Activated CD8-positive, alpha-beta T cell treated with anti-CD3 and anti-CD28 coated beads, Interleukin-2, amount 10 ng/mL, durations not matched to agents 7 days and 5 days (primary cell): ENCODE results near the gene NRDC. TPM values are rescaled to one million over a fixed set of nuclear protein-coding genes. Genes with fewer than 3 reads are reported as not detected.
"Not testable (repeated sequence)": the region's sequence is repeated elsewhere in the genome, so short reads cannot be mapped to it uniquely, and the experiment has no call there.

Experiments used
- ATAC-seq: fragments of 150-1000 bp; cut with Tn5 transposase; one replicate; pipeline ENCODE4 v1.10.0; 2021; ENCODE audit warnings: moderate library complexity
- CTCF ChIA-PET: fragments of 350-600 bp; sonication (Branson Sonifier 250); formaldehyde crosslinking; loops from one replicate; lab custom pipeline; 2021; ENCODE audit warnings: antibody characterized with exemption; lab: Charles Lee
- POLR2A ChIA-PET: fragments of 350-600 bp; sonication (Branson Sonifier 250); formaldehyde crosslinking; loops from one replicate; lab custom pipeline; 2021; ENCODE audit warnings: antibody characterized with exemption; lab: Charles Lee
- DNase-seq: peaks from one replicate; pipeline ENCODE4 v3.0.0-alpha.2; 2020
- H3K27ac Mint-ChIP-seq: one replicate; pipeline ENCODE4 v1.8.0; 2021; ENCODE audit warnings: mild to moderate bottlenecking, mixed read lengths
- H3K27me3 Mint-ChIP-seq: one replicate; pipeline ENCODE4 v1.8.0; 2021; ENCODE audit warnings: low read depth, mixed read lengths
- H3K36me3 Mint-ChIP-seq: one replicate; pipeline ENCODE4 v1.8.0; 2021; ENCODE audit warnings: low read depth, mixed read lengths
- H3K4me1 Mint-ChIP-seq: one replicate; pipeline ENCODE4 v1.8.0; 2021; ENCODE audit warnings: low read depth, mixed read lengths
- H3K4me3 Mint-ChIP-seq: one replicate; pipeline ENCODE4 v1.8.0; 2021; ENCODE audit warnings: mild to moderate bottlenecking, mixed read lengths
- H3K9me3 Mint-ChIP-seq: one replicate; pipeline ENCODE4 v1.8.0; 2022; ENCODE audit warnings: mixed read lengths; ENCODE audit not compliant: insufficient read depth
- total RNA-seq, 2 experiments: library from RNA; stranded (reverse); gene quantifications; one replicate each; pipeline ENCODE4 v1.2.3, GENCODE V29; 2021

The NRDC gene
- total RNA-seq, 2 experiments from 2014 or later = 153 to 157 TPM

DNA sequence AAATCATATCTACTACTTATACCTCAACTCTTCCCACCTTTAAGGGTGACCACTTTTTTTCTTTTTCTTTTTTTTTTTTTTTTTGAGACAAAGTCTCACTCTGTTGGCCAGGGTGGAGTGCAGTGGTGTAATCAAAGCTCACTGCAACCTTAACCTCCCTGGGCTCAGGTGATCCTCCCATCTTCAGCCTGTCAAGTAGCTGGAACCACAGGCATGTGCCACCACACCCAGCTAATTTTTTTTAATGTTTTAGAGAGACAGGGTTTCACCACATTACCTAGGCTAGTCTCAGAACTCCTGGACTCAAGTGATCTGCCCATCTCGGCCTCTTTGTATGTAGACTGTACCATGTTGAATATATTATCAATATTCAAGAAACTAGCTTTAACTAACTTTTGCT is 39.4 kb downstream of the NRDC start:
- CTCF ChIA-PET = interaction anchor here (1.3 kb wide), 1 partner anchor 58 kb away, joined by 3 read pairs; no protein-coding TSS in a partner anchor
- peaks cover 6% of the 10 kb centered on the region for H3K4me1 Mint-ChIP-seq
- POLR2A ChIA-PET = no interaction called here

DNA sequence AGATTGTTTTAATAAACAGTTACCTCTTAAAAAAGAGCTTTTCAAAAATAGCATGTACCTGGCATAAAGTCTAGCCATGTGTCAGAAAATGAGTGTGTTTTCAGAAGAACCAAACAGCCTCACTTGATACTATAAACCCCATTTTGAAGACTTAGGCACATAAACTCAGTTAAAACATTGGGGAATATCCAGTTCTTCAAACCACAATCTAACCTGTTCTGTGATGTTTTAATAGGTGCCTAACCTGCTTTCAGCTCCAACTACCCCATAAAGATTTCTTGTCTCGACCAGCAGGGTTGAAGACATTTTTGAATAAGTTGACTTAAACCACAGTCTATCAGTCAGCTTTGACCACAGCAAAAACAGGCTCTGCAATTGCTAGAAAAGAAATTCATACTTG is 41.3 kb downstream of the NRDC start:
- H3K4me1 Mint-ChIP-seq = peaks cover 2% of the 10 kb centered on the region
- peaks cover 36% of the 10 kb centered on the region for H3K36me3 Mint-ChIP-seq

More for the DNA sequence above, 39.4 kb downstream of the NRDC start:
- Mint-ChIP-seq H3K36me3 (peaks cover 27% of the 10 kb centered on the region), H3K27ac (no peak overlapping the region), H3K9me3 (no peaks in the 10 kb centered on the region), H3K4me3 (no peak overlapping the region), H3K27me3 (no peaks in the 10 kb centered on the region)
- DNase-seq = no peak
- no peak for ATAC-seq

DNA sequence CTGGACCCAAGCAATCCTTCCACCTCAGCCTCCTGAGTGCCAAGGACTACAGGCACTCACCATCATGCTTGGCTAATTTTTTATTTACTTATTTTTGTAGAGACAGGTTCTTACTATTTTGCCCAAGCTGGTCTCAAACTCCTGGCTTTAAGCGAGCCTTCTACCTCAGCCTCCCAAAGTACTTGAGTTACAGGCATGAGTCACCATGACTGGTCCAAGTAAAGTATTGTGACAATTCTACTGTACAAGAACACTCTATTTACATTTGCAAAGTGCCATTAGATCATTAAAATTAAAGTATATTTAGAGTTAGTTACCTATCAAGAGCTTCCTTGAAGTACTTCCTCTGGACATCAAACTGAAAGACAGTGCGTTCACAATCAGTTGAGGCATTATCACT is 44.8 kb downstream of the NRDC start:
- DNase-seq (no peak), ATAC-seq (no peak)
- Mint-ChIP-seq H3K9me3 (no peaks in the 10 kb centered on the region), H3K27ac (no peak overlapping the region), H3K4me3 (no peak overlapping the region), H3K36me3 (peaks cover 35% of the 10 kb centered on the region), H3K27me3 (no peaks in the 10 kb centered on the region), H3K4me1 (no peaks in the 10 kb centered on the region)
- POLR2A ChIA-PET = no interaction called here
- CTCF ChIA-PET = no interaction called here

More for the DNA sequence above, 41.3 kb downstream of the NRDC start:
- DNase-seq = no peak
- ChIA-PET POLR2A (no interaction called here), CTCF (no interaction called here)
- ATAC-seq = no peak
- H3K27ac Mint-ChIP-seq = no peak overlapping the region
- no peaks in the 10 kb centered on the region for H3K27me3 Mint-ChIP-seq
- no peak overlapping the region for H3K4me3 Mint-ChIP-seq
- H3K9me3 Mint-ChIP-seq = no peaks in the 10 kb centered on the region

DNA sequence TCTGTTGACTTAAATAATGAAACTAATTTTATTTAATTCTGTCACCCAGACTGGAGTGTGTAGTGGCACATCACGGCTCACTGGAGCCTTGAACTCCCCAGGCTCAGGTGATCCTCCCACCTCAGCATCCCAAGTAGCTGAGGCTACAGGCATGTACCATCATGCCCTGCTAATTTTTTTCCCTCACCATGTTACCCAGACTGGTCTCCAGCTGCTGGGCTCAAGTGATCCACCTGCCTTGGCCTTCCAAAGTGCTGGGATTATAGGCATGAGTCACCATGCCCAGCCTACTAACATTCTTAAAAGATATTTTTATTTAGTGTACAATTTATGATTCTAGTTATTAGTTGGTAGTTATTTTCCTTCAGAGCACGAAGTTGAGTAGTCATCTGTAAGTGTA is 49.5 kb downstream of the NRDC start:
- Mint-ChIP-seq H3K36me3 (peaks cover 25% of the 10 kb centered on the region), H3K4me1 (no peaks in the 10 kb centered on the region), H3K4me3 (no peak overlapping the region), H3K27ac (no peak overlapping the region), H3K9me3 (no peaks in the 10 kb centered on the region), H3K27me3 (no peaks in the 10 kb centered on the region)
- ChIA-PET POLR2A (no interaction called here), CTCF (no interaction called here)
- ATAC-seq (no peak), DNase-seq (no peak)

GRCh38 chr1:51819810-51820209 is 58.7 kb downstream of the NRDC start:
- DNase-seq = no peak
- POLR2A ChIA-PET = no interaction called here
- no peak for ATAC-seq
- H3K36me3 Mint-ChIP-seq = peaks cover 35% of the 10 kb centered on the region
- H3K27me3 Mint-ChIP-seq = no peaks in the 10 kb centered on the region
- H3K4me3 Mint-ChIP-seq = no peak overlapping the region
- no peaks in the 10 kb centered on the region for H3K9me3 Mint-ChIP-seq
- CTCF ChIA-PET = no interaction called here
- H3K4me1 Mint-ChIP-seq = no peaks in the 10 kb centered on the region
- no peak overlapping the region for H3K27ac Mint-ChIP-seq

DNA sequence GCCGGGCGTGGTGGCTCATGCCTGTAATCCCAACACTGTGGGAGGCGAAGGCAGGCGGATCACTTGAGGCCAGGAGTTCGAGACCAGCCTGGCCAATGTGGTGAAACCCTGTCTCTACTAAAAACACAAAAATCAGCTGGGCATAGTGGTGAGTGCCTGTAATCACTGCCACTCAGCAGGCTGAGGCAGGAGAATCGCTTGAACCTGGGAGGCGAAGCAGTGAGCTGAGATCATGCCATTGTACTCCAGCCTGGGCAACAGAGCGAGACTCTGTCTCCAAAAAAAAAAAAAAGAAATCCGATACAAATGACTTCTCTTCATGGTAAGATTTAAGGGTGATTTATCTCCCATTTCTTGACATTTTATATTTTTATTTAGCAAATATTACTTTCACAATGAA is 59.5 kb downstream of the NRDC start:
- H3K27ac Mint-ChIP-seq, CTCF ChIA-PET, DNase-seq, H3K4me1 Mint-ChIP-seq, ATAC-seq, H3K27me3 Mint-ChIP-seq, POLR2A ChIA-PET, H3K9me3 Mint-ChIP-seq, H3K4me3 Mint-ChIP-seq: not testable (repeated sequence)
- peaks cover 38% of the 10 kb centered on the region for H3K36me3 Mint-ChIP-seq

GRCh38 chr1:51818487-51818886 is 60.0 kb downstream of the NRDC start:
- POLR2A ChIA-PET = no interaction called here
- Mint-ChIP-seq H3K36me3 (peaks cover 43% of the 10 kb centered on the region), H3K27ac (no peak overlapping the region), H3K27me3 (no peaks in the 10 kb centered on the region), H3K4me3 (no peak overlapping the region), H3K9me3 (no peaks in the 10 kb centered on the region), H3K4me1 (no peaks in the 10 kb centered on the region)
- ATAC-seq = no peak
- no peak for DNase-seq
- CTCF ChIA-PET = no interaction called here

DNA sequence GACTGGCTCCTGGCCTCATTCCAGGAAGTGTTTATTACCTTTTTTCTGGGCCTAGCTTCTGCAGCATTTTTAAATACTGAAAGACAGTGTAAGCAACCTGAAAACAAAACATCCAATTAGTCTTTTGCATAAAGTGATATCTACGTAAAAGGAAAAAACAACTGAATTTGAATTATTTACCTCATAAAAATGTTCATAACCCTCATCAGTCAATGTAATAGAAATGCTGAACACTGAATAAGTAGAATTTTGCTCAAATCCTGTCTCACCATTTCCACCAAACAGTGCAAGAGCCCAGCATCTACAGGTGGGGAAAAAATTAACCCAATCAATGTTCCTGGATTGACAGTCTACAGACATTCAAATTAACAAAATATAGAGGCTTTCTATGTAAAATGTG is 64.0 kb downstream of the NRDC start:
- no peak for DNase-seq
- Mint-ChIP-seq H3K27ac (no peak overlapping the region), H3K9me3 (no peaks in the 10 kb centered on the region), H3K27me3 (no peaks in the 10 kb centered on the region), H3K4me3 (no peak overlapping the region), H3K36me3 (peaks cover 42% of the 10 kb centered on the region), H3K4me1 (no peaks in the 10 kb centered on the region)
- POLR2A ChIA-PET = no interaction called here
- CTCF ChIA-PET = no interaction called here
- ATAC-seq = no peak

DNA sequence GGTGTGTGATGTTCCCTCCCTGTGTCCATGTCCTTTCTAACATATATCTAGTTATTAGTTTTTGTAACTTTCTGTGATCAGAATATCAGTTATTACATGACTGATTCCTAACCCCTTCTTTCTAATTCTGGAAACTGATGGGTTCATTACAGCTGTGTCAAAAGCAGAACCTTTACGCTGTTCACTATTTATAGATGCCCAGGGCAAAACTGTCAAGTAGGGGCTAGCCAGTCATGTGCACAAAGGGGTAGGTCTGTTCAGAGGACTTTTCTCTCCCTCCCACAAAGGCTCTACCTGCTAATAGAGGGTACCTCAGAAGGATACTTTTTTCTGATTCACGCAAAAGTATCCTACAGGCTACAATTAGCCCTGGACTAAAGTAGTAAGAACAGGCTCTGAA is 79.2 kb downstream of the NRDC start:
- Mint-ChIP-seq H3K9me3 (no peaks in the 10 kb centered on the region), H3K27me3 (no peaks in the 10 kb centered on the region), H3K4me3 (no peak overlapping the region), H3K4me1 (no peaks in the 10 kb centered on the region), H3K27ac (no peak overlapping the region), H3K36me3 (peaks cover 46% of the 10 kb centered on the region)
- POLR2A ChIA-PET = no interaction called here
- ATAC-seq (no peak), DNase-seq (no peak)
- CTCF ChIA-PET = interaction anchor here (1.1 to 2.1 kb wide), 2 partner anchors 11 to 31 kb away, joined by 3 to 7 read pairs; no protein-coding TSS in a partner anchor

DNA sequence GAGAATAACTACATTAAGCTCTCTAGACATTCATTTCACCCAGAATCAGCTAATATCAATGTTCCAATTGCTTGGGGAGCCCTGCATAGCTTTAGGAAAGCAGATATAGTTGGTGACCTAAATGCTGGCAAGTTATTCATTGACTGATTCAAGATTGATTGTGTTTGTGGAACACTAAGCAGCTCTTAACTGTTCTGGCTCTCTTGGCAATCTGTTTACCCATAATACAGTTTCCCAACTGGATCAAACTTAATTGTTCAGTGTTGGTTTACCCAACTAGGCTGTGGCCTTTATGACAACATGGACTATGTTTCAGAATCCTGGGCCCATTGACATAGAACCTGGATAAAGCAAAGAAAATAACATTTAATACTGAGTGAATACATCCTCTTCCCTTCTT is 83.7 kb downstream of the NRDC start:
- ChIA-PET CTCF (no interaction called here), POLR2A (no interaction called here)
- H3K4me3 Mint-ChIP-seq = no peak overlapping the region
- DNase-seq = no peak
- H3K27ac Mint-ChIP-seq = no peak overlapping the region
- H3K4me1 Mint-ChIP-seq = peaks cover 18% of the 10 kb centered on the region
- no peaks in the 10 kb centered on the region for H3K9me3 Mint-ChIP-seq
- no peaks in the 10 kb centered on the region for H3K27me3 Mint-ChIP-seq
- peaks cover 61% of the 10 kb centered on the region for H3K36me3 Mint-ChIP-seq
- no peak for ATAC-seq

GRCh38 chr1:51794260-51794659 is 84.3 kb downstream of the NRDC start:
- Mint-ChIP-seq H3K9me3 (no peaks in the 10 kb centered on the region), H3K36me3 (peaks cover 65% of the 10 kb centered on the region), H3K4me1 (peaks cover 18% of the 10 kb centered on the region), H3K27me3 (no peaks in the 10 kb centered on the region), H3K27ac (no peak overlapping the region), H3K4me3 (no peak overlapping the region)
- DNase-seq = no peak
- POLR2A ChIA-PET = no interaction called here
- no peak for ATAC-seq
- CTCF ChIA-PET = no interaction called here

GRCh38 chr1:51792864-51793263 is 85.7 kb downstream of the NRDC start:
- H3K27me3 Mint-ChIP-seq = no peaks in the 10 kb centered on the region
- POLR2A ChIA-PET = no interaction called here
- H3K9me3 Mint-ChIP-seq = no peaks in the 10 kb centered on the region
- CTCF ChIA-PET = no interaction called here
- H3K36me3 Mint-ChIP-seq = peaks cover 63% of the 10 kb centered on the region
- ATAC-seq = no peak
- DNase-seq = no peak
- H3K4me1 Mint-ChIP-seq = peaks cover 18% of the 10 kb centered on the region
- no peak overlapping the region for H3K4me3 Mint-ChIP-seq
- no peak overlapping the region for H3K27ac Mint-ChIP-seq

DNA sequence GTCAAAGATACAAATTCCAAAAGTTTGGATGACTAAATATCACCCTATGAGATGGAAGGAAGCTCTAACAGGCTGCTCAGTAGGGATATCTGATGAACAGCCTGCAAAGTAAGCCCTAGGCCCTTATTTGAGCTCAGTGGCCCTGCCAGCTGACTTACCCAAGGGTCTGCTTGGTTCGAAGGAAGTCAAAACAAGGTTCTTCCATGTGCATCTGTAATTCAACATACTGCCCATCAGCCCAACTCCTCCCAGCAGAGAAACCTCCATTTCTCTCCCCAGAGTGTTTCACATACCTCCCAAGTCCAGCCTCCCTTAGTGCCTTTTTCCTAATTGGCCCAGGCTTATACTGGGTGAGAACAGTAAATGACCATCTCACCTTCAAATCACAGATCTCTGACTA is 86.6 kb downstream of the NRDC start:
- ChIA-PET CTCF (no interaction called here), POLR2A (no interaction called here)
- H3K4me1 Mint-ChIP-seq = peaks cover 18% of the 10 kb centered on the region
- H3K36me3 Mint-ChIP-seq = peaks cover 61% of the 10 kb centered on the region
- H3K4me3 Mint-ChIP-seq = no peak overlapping the region
- DNase-seq (no peak), ATAC-seq (no peak)
- no peaks in the 10 kb centered on the region for H3K9me3 Mint-ChIP-seq
- H3K27me3 Mint-ChIP-seq = no peaks in the 10 kb centered on the region
- no peak overlapping the region for H3K27ac Mint-ChIP-seq
